PC-9 (cell line): ENCODE measurements around the gene PKHD1. TPM values are rescaled to one million over a fixed set of nuclear protein-coding genes. Genes with fewer than 3 reads are reported as not detected.

Experiments
- BruUV-seq: library from RNA; stranded (reverse); fragments of 400-500 nt; replicated peaks from 2 replicates; lab custom pipeline; 2021; lab: Mats Ljungman, UMichigan
- CTCF ChIA-PET: fragments of 300-600 bp; sonication (Branson Sonifier 250); formaldehyde crosslinking; loops from one replicate; lab custom pipeline; 2022; ENCODE audit warnings: antibody characterized with exemption; lab: Charles Lee
- POLR2A ChIA-PET: fragments of 300-600 bp; sonication (Branson Sonifier 250); formaldehyde crosslinking; loops from one replicate; lab custom pipeline; 2022; ENCODE audit warnings: antibody characterized with exemption; ENCODE audit not compliant: unreplicated experiment; lab: Charles Lee
- DNase-seq, 2 experiments: peaks; one replicate each; pipeline versions ENCODE4 v3.0.0 to v3.0.0-alpha.2; 2015 to 2022; ENCODE audit warnings: mixed read lengths in 1 of 2
- H2AFZ ChIP-seq: fragments of 200-600 bp; sonication (generic); 2 replicates; pipeline ENCODE4 v1.8.1; 2017; ENCODE audit warnings: antibody characterized with exemption
- H3F3A ChIP-seq: fragments of 200-600 bp; sonication (generic); 2 replicates; pipeline ENCODE4 v1.8.1; 2017; ENCODE audit warnings: antibody characterized with exemption, mild to moderate bottlenecking, low read depth; ENCODE audit not compliant: insufficient read depth
- H3K27ac ChIP-seq: fragments of 200-600 bp; sonication (generic); 2 replicates; pipeline ENCODE4 v1.6.1; 2016; ENCODE audit warnings: mixed run types
- H3K27me3 ChIP-seq: fragments of 200-600 bp; sonication (generic); 2 replicates; pipeline ENCODE4 v1.6.1; 2016; ENCODE audit warnings: low read depth, mixed run types; ENCODE audit not compliant: insufficient read depth
- H3K36me3 ChIP-seq: fragments of 200-600 bp; sonication (generic); 2 replicates; pipeline ENCODE4 v1.6.1; 2016; ENCODE audit warnings: low read depth, mixed run types
- H3K4me1 ChIP-seq: fragments of 200-600 bp; sonication (generic); replicated peaks from 2 replicates; pipeline ENCODE4 v1.6.1; 2016; ENCODE audit warnings: mixed run types; ENCODE audit not compliant: insufficient read depth
- H3K4me2 ChIP-seq: fragments of 200-600 bp; sonication (generic); 2 replicates; pipeline ENCODE4 v1.6.1; 2017; ENCODE audit warnings: mixed run types
- H3K4me3 ChIP-seq: fragments of 200-600 bp; sonication (generic); 2 replicates; pipeline ENCODE4 v1.6.1; 2016; ENCODE audit warnings: mixed run types
- H3K79me2 ChIP-seq: fragments of 200-600 bp; sonication (generic); 2 replicates; pipeline ENCODE4 v1.6.1; 2017; ENCODE audit warnings: low read depth, mixed run types
- H3K9me2 ChIP-seq: fragments of 200-600 bp; sonication (generic); 2 replicates; pipeline ENCODE4 v1.8.1; 2017; ENCODE audit warnings: mild to moderate bottlenecking; ENCODE audit not compliant: insufficient read depth
- H3K9me3 ChIP-seq: fragments of 200-600 bp; sonication (generic); 2 replicates; pipeline ENCODE4 v1.8.1; 2016; ENCODE audit warnings: low read depth; ENCODE audit not compliant: insufficient read depth
- H4K20me1 ChIP-seq: fragments of 200-600 bp; sonication (generic); 2 replicates; pipeline ENCODE4 v1.8.1; 2017; ENCODE audit not compliant: insufficient read depth
- CTCF ChIP-seq: fragments of 200-600 bp; sonication (generic); conservative IDR thresholded peaks from 2 replicates; pipeline ENCODE4 v1.6.1; 2017; ENCODE audit warnings: mixed run types, antibody characterized with exemption, mild to moderate bottlenecking, moderate library complexity
- EZH2 ChIP-seq: fragments of 200-600 bp; sonication (generic); IDR thresholded peaks from 2 replicates; pipeline ENCODE4 v1.8.0; 2017; ENCODE audit warnings: antibody characterized with exemption, low read depth
- intact Hi-C: fragments of 100-400 bp; cut with micrococcal nuclease; formaldehyde crosslinking; loops from one replicate; pipeline ENCODE4 v1.10.0; 2022; ENCODE audit not compliant: unreplicated experiment
- total RNA-seq: library from RNA; stranded (reverse); gene quantifications from 2 replicates; pipeline ENCODE4 v1.2.3, GENCODE V29; 2021

The PKHD1 gene
- total RNA-seq, 1 experiment from 2014 or later = not detected

- DNase-seq = no peak
- peaks cover 29% of the 10 kb centered on the region; the same call in 1 of the 2 replicates for H3K27me3 ChIP-seq
- no peaks in the 10 kb centered on the region for H3F3A ChIP-seq
- intact Hi-C loops = no loop called here
- H4K20me1 ChIP-seq = no peaks in the 10 kb centered on the region
- ChIA-PET CTCF (no interaction called here), POLR2A (no interaction called here)
- TF ChIP-seq CTCF (no peak), EZH2 (no peak)
- H2AFZ ChIP-seq = no peak overlapping the region
- no peak overlapping the region for H3K27ac ChIP-seq
- no peaks in the 10 kb centered on the region for H3K4me1 ChIP-seq
- H3K9me3 ChIP-seq = no peaks in the 10 kb centered on the region
- no peak overlapping the region for H3K4me3 ChIP-seq
- no TSS peak for BruUV-seq
- no peak overlapping the region for H3K4me2 ChIP-seq
- no peaks in the 10 kb centered on the region for H3K9me2 ChIP-seq
- no peaks in the 10 kb centered on the region for H3K36me3 ChIP-seq
- H3K79me2 ChIP-seq = no peaks in the 10 kb centered on the region
Observed at GRCh38 chr6:52126231-52126630, 38.8 kb upstream of the PKHD1 start.

GRCh38 chr6:52125572-52125971 lies 38.2 kb upstream of the PKHD1 start:
- CTCF ChIA-PET = no interaction called here
- H3K27ac ChIP-seq = no peak overlapping the region
- no peak overlapping the region for H3K4me3 ChIP-seq
- no peaks in the 10 kb centered on the region for H3K9me3 ChIP-seq
- no peaks in the 10 kb centered on the region for H4K20me1 ChIP-seq
- no peak for DNase-seq
- H3K36me3 ChIP-seq = no peaks in the 10 kb centered on the region
- BruUV-seq = no TSS peak
- no peaks in the 10 kb centered on the region for H3K9me2 ChIP-seq
- H3K4me2 ChIP-seq = no peak overlapping the region
- TF ChIP-seq CTCF = no peak
- no peak for TF ChIP-seq EZH2
- no peak overlapping the region for H2AFZ ChIP-seq
- intact Hi-C loops = no loop called here
- POLR2A ChIA-PET = no interaction called here
- no peaks in the 10 kb centered on the region for H3F3A ChIP-seq
- no peaks in the 10 kb centered on the region for H3K79me2 ChIP-seq
- H3K27me3 ChIP-seq = peaks cover 33% of the 10 kb centered on the region; the same call in 1 of the 2 replicates
- no peaks in the 10 kb centered on the region for H3K4me1 ChIP-seq

GRCh38 chr6:52125139-52125538 lies 37.7 kb upstream of the PKHD1 start:
- Histone ChIP-seq H3K4me3 (no peak overlapping the region), H3K9me2 (no peaks in the 10 kb centered on the region), H3K9me3 (no peaks in the 10 kb centered on the region), H3F3A (no peaks in the 10 kb centered on the region), H4K20me1 (no peaks in the 10 kb centered on the region), H3K4me1 (no peaks in the 10 kb centered on the region), H3K27me3 (peaks cover 33% of the 10 kb centered on the region; the same call in 1 of the 2 replicates), H3K27ac (no peak overlapping the region), H2AFZ (no peak overlapping the region), H3K36me3 (no peaks in the 10 kb centered on the region), H3K79me2 (no peaks in the 10 kb centered on the region), H3K4me2 (no peak overlapping the region)
- DNase-seq = no peak
- ChIA-PET POLR2A (no interaction called here), CTCF (no interaction called here)
- no TSS peak for BruUV-seq
- TF ChIP-seq CTCF = no peak
- no peak for TF ChIP-seq EZH2
- intact Hi-C loops = no loop called here
